Skin of body (tissue), 2 donors: ENCODE results near the gene GPRC5A. TPM values are rescaled to one million over a fixed set of nuclear protein-coding genes. Genes with fewer than 3 reads are reported as not detected.

Experiments
- DNase-seq: peaks from one replicate; lab custom pipeline; 2025; lab: John Stamatoyannopoulos, UW
- total RNA-seq: library from RNA; depleted of rRNA; stranded (reverse); fragments of >200 nt; gene quantifications from one replicate; pipeline ENCODE4 v1.2.3, GENCODE V29; 2014

Gene GPRC5A
- total RNA-seq, 1 donor from 2014 or later, result 2.8 TPM

GRCh38 chr12:12939888-12940287 lies 48.5 kb downstream of the GPRC5A start:
- DNase-seq, result no peak

GRCh38 chr12:12941450-12942350 lies 50.3 kb downstream of the GPRC5A start:
- no peak for DNase-seq

- DNase-seq, result peak; percentile 64
These were observed 52.4 kb downstream of the GPRC5A start for GRCh38 chr12:12943586-12944260.

- DNase-seq, result no peak
These were observed 54.2 kb downstream of the GPRC5A start for GRCh38 chr12:12945591-12945990.

- no peak for DNase-seq
These were observed 55.5 kb downstream of the GPRC5A start for GRCh38 chr12:12946686-12947355.

- no peak for DNase-seq
These were observed 56.5 kb downstream of the GPRC5A start for GRCh38 chr12:12947902-12948301.

GRCh38 chr12:12951504-12951903 lies 60.1 kb downstream of the GPRC5A start:
- DNase-seq, result no peak

GRCh38 chr12:12952036-12952435 lies 60.7 kb downstream of the GPRC5A start, which contains the start of gene GPRC5D:
Gene GPRC5D, minus strand, starts transcription at chr12:12952170. Its CDS starts 1,786 bp downstream, at chr12:12950384.
- DNase-seq, result no peak

GRCh38 chr12:12954356-12954755 lies 63.0 kb downstream of the GPRC5A start:
- no peak for DNase-seq

- DNase-seq, result no peak
These were observed 63.7 kb downstream of the GPRC5A start for GRCh38 chr12:12954878-12955625.

- no peak for DNase-seq
These were observed 67.5 kb downstream of the GPRC5A start for GRCh38 chr12:12958886-12959285.

GRCh38 chr12:12960639-12961209 lies 69.4 kb downstream of the GPRC5A start:
- DNase-seq, result no peak

- no peak for DNase-seq
These were observed 72.9 kb downstream of the GPRC5A start for GRCh38 chr12:12964255-12964654.

- no peak for DNase-seq
These were observed 74.5 kb downstream of the GPRC5A start for GRCh38 chr12:12965836-12966235.

Other genes with a start within 250 kb of the GPRC5A start
- gene GPR19, start 195.4 kb upstream of the GPRC5A start, total RNA-seq, result 0.20 TPM
- gene CDKN1B, start 174.2 kb upstream of the GPRC5A start, total RNA-seq, result 79.2 TPM
- 21.2 TPM for gene APOLD1, start 105.9 kb upstream of the GPRC5A start, total RNA-seq
- 63.4 TPM for gene DDX47, start 78.2 kb upstream of the GPRC5A start, total RNA-seq
- gene GPRC5D, start 60.6 kb downstream of the GPRC5A start, total RNA-seq, result 10.1 TPM
- gene HEBP1, start 108.7 kb downstream of the GPRC5A start, total RNA-seq, result 24.2 TPM
- 9.0 TPM for gene FAM234B, start 152.8 kb downstream of the GPRC5A start, total RNA-seq
- gene GSG1, start 212.1 kb downstream of the GPRC5A start, total RNA-seq, result 0.89 TPM